ENCODE measurements around the gene COASY.
A peak's percentile ranks its signal among the peaks of the same experiment; 100 is the strongest.

Gene COASY

GRCh38 chr17:42561897-42562387 is at the start of gene COASY:
COASY (plus strand) TSS chr17:42562148; CDS start chr17:42562623, 475 bp downstream.
- peak; percentile 94 to 96 for DNase-seq

DNA sequence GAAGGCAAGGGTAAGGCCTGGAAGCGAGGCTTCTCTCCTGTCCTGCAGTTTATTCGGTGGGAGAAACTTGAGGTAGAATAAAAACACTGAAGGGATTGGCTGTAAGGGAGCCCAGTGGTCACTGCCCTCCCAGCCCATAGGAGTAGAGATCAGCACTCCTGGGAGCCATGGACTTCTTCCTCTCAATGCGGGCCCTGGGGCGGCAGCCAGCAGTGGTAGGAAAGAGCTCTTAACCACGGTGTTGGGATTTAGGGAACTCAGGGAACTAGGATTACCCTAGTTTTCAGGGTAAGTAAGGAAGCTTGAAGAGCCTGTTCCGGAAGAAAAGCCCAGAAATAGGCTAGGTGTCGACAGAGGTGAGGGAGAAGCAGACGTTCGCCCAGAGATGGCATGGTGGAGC is 49.7 kb upstream of the COASY start:
- DNase-seq = no peak

DNA sequence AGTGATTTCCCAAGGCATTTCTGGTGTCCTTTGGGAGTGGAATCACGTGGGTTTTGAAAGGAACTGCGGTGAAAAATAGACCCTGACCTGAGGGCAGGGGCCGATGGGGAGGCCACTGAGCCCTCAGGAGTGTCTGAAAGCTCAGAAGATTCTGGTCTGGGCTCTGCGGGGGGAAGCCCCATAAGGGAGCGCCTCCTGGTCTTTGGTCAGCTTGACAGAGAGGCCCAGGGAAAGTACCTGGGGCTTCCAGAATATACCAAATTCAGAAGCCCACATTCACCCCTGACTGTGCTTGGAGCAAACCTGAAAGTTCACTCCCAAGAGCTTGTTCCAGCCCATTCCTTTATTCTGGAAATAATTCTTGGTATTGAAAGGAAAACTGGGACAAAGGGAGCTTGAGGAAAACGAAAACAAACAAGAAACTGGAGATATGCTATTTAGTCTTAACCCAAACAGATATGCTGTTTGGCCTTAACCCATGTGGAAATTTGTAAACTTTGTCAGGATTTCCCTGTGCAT is 49.2 kb upstream of the COASY start:
- DNase-seq = no peak

DNA sequence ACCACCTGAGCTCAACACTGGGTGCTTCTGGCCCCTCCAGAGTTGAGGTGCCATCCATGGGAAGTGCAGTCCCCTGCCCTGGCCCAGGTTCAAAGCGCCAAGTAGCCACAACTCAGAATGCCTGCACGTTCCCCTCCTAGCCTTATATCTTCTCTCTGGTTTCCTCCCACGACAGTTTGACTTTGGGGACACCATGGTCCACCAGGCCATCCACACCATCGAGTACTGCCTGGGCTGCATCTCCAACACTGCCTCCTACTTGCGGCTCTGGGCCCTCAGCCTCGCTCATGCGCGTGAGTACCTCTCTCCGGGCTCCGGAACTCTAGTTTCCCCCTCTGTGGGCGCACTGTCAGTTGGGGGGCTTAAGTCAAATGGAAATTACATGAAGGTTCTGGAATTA is 48.3 kb upstream of the COASY start:
- no peak for DNase-seq

GRCh38 chr17:42514279-42514678 is 47.7 kb upstream of the COASY start:
- no peak for DNase-seq

- no peak for DNase-seq
Observed at GRCh38 chr17:42514867-42515266, 47.1 kb upstream of the COASY start.

GRCh38 chr17:42517516-42517915 is 44.4 kb upstream of the COASY start:
- peak; percentile 14 to 58 for DNase-seq

DNA sequence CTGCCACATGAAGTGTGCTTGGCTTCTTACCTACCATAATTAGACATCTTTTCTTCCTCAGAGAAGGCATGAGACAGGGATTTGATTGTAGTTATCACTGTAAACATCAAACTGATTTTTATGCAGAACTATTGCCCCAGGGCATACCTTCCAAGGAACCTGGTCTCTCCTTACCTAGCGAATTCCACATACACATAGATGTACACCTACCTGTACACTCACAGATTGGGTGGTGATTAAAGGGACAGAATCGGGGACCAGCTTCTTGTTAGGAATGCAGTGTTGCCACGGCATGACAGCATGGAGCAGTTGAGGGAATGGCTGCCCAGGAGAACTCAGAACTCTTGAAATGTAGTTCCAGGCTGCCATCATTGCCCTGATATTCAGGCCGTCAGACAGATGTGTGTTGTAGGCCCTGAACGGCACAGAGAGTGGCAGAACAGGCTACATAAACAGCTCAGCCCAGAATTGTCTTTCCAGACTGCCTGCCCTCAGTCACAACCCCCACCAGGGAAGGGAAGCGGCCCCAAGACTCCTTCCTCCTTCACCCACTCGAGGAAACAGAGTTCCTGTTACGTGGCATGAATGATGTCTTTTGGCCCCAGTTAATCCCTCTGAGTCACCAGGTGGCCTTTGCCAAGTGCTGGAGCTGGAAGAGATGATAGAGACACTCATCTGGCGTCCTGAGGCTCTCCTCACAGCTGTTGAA is 43.7 kb upstream of the COASY start:
- no peak for DNase-seq

- DNase-seq = no peak
Observed at GRCh38 chr17:42518755-42519545, 43.0 kb upstream of the COASY start.

DNA sequence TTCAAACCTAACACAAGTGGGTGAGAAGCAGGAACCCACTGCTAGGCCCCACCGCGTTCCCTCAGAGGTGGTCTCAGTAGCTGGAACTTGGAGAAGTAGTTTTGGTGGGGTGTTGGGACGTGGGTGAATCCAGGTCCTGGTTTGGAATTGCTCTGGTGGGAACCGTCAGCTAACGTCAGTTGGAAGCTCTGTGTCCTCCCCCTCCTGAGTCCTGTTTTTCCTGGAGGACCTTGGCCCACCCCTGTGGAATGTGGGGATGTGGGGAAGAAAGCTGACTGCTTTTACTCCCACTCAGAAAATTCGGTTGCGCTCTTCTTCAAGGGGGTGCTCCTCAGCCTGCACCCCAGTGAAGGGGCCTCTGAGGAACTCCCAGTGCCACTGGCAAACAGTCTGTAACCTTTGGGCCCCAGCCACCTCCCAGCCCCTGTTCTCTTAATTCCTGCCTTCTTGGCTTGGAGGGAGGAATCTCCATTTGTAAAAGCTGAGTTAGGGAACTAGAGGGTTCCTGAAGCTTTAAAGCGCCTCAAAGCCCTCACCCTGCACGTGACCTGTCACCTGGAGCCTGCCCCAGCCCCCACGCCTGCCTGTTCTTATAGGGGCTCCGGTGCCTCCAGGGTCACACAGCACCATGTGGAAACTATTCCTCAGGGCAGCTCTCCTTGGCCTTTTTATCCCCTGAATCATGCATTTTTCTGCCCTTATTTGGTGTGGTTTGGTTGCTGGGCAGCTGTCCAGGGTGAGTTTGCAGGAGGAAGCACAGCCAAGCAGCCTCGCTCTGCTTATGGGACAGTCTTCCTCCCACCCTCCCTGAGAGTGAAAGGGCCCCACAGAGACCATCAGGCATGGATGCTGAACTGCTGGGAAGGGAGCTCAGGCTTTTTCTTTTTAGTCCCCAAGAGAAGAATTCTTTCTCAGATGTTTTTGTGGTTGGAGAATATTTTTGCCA is 42.1 kb upstream of the COASY start:
- no peak for DNase-seq

DNA sequence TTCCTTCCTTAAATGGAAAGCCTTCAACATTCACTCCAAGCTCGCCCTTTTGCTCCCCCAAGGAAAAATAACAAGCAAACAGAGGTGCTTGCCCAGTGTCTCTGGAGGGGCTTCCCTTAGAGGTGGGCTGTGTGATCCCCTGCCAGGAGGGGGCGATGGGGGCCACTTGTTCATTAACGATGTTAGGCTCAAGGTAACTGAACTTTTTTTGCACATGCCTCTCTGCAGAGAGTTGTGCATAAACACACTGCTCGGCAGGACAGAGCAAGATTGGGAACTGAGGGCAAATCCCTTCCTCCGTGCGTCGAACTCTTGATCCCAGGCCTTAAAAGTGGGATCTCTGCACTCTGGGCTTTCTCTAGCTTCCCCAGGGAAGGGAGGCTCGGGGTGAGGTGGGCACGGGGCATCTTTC is 41.4 kb upstream of the COASY start:
- DNase-seq = no peak

DNA sequence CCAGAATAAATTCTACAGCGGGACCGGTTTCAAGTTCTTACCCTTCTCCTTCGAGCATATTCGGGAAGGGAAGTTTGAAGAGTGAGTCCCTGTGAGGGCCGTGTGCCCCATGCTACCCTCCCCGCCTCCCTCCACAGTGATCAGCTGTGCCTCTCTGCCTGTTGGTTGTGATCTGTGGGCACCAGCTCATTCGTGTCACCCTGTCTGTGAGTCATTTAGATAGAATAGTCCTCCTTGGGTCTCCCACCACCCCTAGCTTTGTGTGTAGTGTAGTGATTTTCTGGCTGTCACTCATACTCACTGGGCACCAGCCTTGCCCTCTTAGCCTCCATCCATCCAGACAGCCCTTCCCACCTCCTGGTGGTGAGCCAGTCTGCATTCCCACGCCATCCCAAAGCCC is 40.9 kb upstream of the COASY start:
- DNase-seq = no peak

DNA sequence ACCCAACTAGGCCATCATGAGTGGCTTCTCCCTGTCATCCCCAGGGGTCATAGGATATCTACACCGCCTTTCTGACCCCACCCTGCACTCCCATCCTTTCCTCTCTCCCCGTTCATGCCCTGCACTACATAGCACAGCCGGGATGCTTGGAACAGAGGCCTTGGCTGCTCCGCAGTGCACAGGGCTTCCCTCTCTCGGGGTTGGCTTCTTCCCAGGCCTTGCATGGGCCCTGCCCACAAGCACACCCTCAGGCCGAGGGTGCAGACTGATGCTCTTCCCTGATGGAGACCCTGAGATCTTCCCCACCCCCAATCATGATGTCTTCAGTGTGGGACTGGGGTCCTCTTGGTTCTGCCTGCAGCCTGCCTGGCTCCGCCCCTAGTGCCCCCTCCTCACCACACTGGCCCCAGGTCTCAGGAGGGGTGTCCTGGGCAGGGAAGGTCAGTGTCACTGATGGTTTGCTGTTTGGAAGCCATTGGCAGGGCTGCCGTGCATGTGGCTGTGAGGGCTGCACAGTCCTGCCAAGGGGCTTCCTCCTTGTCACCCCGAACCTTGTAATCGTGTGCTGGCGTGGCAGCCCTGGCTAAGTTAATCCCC is 40.2 kb upstream of the COASY start:
- DNase-seq = no peak

DNA sequence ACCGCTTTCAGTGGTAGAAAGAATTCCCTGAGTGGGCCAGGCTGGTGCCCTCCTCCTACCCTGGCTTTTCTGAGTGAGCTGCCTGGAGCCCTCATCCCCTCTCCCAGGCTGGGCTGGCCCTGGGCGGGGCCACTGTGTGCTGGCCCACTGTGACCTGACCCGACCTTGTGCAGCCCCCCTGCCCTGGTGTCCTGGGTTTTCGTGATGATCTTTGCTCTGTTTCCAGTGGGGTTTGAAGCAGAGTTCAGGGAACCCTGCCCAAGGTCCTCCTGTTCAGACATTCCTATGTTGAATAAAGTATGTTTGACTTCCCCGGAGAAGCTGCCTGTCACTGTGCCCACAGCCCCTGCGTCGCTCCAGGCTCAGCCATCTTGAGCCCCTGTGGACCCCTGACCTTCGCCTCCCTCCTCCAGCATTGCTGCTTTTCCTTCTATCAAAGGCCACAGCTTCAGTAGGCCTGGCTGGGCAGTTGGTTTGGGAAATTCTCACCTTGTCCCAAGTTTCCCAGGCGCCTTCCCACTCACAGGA is 39.6 kb upstream of the COASY start:
- no peak for DNase-seq

- DNase-seq = no peak
Observed at GRCh38 chr17:42522798-42523278, 39.1 kb upstream of the COASY start.

DNA sequence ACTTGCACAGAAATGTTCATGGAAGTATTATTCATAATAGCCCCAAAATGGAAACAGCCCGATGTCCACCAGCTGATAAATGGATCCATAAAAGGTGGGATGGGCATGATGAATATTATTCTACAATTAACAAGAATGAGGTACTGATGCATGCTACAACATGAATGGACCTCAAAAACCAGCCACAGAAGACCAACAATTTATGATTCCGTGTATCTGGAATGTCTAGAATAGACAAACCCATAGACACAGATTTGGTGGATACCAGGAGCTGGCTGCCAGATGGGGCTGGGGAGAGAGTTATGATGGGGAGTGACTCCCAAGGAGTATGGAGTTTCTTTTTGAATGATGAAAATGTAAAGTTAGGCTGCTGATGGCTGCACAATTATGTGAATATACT is 36.7 kb upstream of the COASY start:
- no peak for DNase-seq

- DNase-seq = no peak
Observed at GRCh38 chr17:42526031-42526444, 35.9 kb upstream of the COASY start.

GRCh38 chr17:42527932-42528331 is 34.0 kb upstream of the COASY start:
- no peak for DNase-seq

DNA sequence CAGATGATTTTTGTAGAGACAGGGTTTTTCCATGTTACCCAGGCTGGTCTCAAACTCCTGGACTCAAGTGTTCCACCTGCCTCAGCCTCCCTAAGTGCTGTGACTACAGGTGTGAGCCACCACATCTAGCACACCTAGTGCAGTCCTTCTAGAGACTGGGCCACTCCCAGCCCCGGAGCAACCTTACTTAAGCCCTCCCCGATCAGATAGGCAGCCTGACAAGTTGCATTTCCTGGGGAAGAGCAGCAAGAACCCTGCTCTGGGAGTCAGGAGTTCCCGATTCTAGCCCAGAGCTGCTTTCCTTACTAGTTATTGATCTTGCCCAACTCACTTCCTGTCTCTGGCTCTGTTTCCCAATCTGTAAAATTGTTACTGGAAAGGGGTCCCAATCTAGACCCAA is 32.9 kb upstream of the COASY start:
- DNase-seq = no peak

DNA sequence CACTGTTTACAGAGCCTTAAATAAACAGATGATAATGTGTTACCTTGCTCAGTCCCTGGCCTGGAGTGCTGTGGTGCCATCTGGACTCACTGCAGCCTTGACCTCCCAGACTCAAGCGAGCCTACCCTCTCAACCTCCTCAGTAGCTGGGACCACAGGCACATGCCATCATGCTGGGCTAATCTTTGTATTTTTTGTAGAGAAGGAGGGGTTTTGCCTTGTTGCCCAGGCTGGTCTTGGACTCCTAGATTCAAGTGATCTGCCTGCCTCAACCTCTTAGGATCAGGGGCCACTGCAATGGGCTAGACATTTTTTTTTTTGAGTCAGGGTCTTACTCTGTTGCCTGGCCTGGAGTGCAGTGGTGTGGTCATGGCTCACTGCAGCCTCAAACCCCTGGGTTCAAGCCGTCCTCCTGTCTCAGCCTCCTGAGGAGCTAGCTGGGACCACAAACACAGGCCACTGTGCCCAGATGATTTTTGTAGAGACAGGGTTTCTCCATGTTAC is 30.9 kb upstream of the COASY start:
- DNase-seq = peak; percentile 36 to 55

DNA sequence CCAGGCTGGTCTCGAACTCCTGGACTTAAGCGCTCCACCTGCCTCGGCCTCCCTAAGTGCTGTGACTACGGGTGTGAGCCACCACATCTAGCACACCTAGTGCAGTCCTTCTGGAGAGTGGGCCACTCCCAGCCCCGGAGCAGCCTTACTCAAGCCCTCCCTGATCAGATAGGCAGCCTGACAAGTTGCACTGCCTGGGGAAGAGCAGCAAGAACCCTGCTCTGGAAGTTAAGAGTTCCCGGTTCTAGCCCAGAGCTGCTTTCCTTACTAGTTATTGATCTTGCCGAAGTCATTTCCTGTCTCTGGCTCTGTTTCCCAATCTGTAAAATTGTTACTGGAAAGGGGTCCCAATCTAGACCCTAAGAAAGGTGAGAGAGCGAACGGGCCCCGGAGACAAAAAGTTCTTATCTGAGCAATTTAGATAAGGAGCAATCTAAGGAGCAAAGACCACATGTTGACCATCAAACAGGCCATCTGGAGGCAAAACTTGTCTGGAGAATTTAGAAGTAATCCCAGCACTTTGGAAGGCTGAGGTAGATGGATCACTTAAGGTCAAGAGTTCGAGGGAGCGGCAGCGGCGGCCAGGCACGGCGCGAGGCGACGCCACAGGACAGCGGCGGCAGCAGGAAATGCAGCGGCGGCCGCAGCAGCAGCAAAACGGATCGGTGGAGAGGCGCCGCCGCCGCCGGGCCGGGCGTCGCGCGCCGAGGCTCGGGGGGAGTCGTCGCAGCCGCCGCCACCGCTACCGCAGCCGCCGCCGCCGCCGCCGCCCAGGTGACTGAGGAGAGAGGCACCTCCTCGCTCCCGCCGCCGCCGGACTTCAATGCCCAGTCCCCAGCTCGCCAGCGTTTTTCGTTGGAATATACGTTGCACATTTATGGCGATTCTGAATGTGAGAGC is 30.2 kb upstream of the COASY start:
- DNase-seq = peak; percentile 17 to 53

All from SHP77 (cell line).